ENCODE results near the gene ADNP2. TPM values are rescaled to one million over a fixed set of nuclear protein-coding genes. Genes with fewer than 3 reads are reported as not detected.

Gene ADNP2
- total and polyA plus RNA-seq, 2 of the 4 experiments (the other 2 are of a cell fraction) = 5.6 to 18.3 TPM

DNA sequence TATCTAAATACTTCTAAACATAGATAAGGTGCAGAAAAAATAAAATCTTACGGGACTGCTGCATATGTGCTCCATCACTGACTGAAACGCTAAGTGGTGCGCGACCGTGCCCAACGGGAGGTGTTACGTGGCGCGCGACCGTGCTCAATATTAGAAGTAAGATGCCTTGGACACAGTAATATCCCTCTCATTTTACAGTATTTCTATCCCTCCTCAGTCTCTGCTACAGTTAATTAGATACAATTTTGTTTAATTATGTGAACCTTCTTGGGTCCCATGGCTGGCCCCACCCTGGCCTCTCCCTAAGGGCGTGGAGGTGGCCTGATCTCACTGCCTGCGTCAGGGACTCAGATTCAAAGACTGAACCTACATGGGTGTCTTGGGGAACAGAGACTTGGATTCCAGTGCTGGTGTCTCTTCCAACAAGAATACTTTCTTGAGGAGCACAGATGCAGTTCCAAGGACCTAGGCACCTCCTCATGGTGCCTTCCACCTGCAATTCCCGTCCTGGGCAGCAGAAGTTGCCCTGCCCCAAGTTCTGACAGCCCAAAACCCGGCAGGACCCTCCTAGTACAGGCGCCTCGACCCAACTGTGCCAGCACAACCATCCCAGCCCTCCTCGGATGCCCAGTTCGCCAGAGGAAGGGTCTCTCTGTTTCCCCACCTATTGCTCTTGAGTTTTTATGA lies 79.0 kb downstream of the ADNP2 start:
- CTCF ChIA-PET = no interaction called here
- no peak overlapping the region for H2AFZ ChIP-seq (replicated peaks; ENCODE audit: low read length, poor library complexity)
- H2BK5ac ChIP-seq (ENCODE audit: low read depth, low read length, poor library complexity, severe bottlenecking) = no peak overlapping the region
- H3K27me3 ChIP-seq (ENCODE audit: control insufficient read depth, insufficient read depth, low read length) = no peaks in the 10 kb centered on the region
- no peak overlapping the region for H3K4me3 ChIP-seq (ENCODE audit: insufficient read depth, low read depth, low read length)
- H3K23ac ChIP-seq (ENCODE audit: low read depth, low read length) = no peak overlapping the region
- H2AK9ac ChIP-seq (replicated peaks; ENCODE audit: low read depth, low read length, poor library complexity) = no peak overlapping the region
- WGBS, 2 experiments (ENCODE audit: extremely low coverage in 2 of 2, insufficient read length in 1 of 2) = no CpG with 5 or more reads among the region's 19 CpGs
- H2AK5ac ChIP-seq (ENCODE audit: low read depth, low read length) = no peak overlapping the region
- no peak overlapping the region for H4K8ac ChIP-seq (ENCODE audit: low read depth in 2 of 2, low read length in 2 of 2)
- no peak overlapping the region for H3K27ac ChIP-seq (ENCODE audit: insufficient read depth, low read length)
- no peaks in the 10 kb centered on the region; the same call in 1 of the 2 replicates for H4K20me1 ChIP-seq (ENCODE audit: insufficient read depth, low read length)
- no peak overlapping the region for H4K91ac ChIP-seq (ENCODE audit: insufficient read depth, low read depth, low read length)
- H3K79me1 ChIP-seq (ENCODE audit: low read depth in 1 of 2, low read length in 2 of 2) = peaks cover 0 to 6% of the 10 kb centered on the region in 2 experiments; a peak in 1 of 4 replicates
- no peak overlapping the region for H3K4ac ChIP-seq (ENCODE audit: low read depth, low read length)
- no peaks in the 10 kb centered on the region for H3K9me1 ChIP-seq (ENCODE audit: insufficient read depth, low read length)
- no peak overlapping the region for H3K9ac ChIP-seq (ENCODE audit: low read depth, low read length)
- no peaks in the 10 kb centered on the region for H3K9me3 ChIP-seq (ENCODE audit: control insufficient read depth, insufficient read depth, low read length)
- no peak overlapping the region for H3K18ac ChIP-seq (ENCODE audit: low read depth, low read length)
- intact Hi-C loops (cut with micrococcal nuclease) (no loop called here), in situ Hi-C loops (cut with MboI; ENCODE audit: low sequenced_read_pairs) (no loop called here), dilution Hi-C loops (cut with HindIII; ENCODE audit: low sequenced_read_pairs, unreplicated experiment) (no loop called here)
- TF ChIP-seq RAD21 (IDR thresholded peaks at IDR 0.05; ENCODE audit: low read length) (no peak), CEBPB (IDR thresholded peaks at IDR 0.05; ENCODE audit: low read depth, low read length) (no peak), MAFK (IDR thresholded peaks at IDR 0.05; ENCODE audit: low read depth, low read length) (no peak), POLR2A (IDR thresholded peaks at IDR 0.05; ENCODE audit: low read depth, low read length) (no peak), CHD1 (IDR thresholded peaks at IDR 0.05; ENCODE audit: low read depth, low read length) (no peak), NFE2L2 (IDR thresholded peaks at IDR 0.05; ENCODE audit: low read depth, low read length) (no peak), BHLHE40 (IDR thresholded peaks at IDR 0.05; ENCODE audit: low read depth, low read length) (no peak), FOS (IDR thresholded peaks at IDR 0.05; ENCODE audit: low read depth, low read length) (no peak), MAZ (IDR thresholded peaks at IDR 0.05; ENCODE audit: borderline replicate concordance, low read depth, low read length) (no peak), RCOR1 (IDR thresholded peaks at IDR 0.05; ENCODE audit: insufficient replicate concordance, low read length) (no peak), SMC3 (IDR thresholded peaks at IDR 0.05; ENCODE audit: low read depth, low read length) (no peak), MXI1 (IDR thresholded peaks at IDR 0.05; ENCODE audit: borderline replicate concordance, low read depth, low read length) (no peak), RFX5 (IDR thresholded peaks at IDR 0.05; ENCODE audit: low read depth, low read length) (no peak)
- TF ChIP-seq, protein P1, sequence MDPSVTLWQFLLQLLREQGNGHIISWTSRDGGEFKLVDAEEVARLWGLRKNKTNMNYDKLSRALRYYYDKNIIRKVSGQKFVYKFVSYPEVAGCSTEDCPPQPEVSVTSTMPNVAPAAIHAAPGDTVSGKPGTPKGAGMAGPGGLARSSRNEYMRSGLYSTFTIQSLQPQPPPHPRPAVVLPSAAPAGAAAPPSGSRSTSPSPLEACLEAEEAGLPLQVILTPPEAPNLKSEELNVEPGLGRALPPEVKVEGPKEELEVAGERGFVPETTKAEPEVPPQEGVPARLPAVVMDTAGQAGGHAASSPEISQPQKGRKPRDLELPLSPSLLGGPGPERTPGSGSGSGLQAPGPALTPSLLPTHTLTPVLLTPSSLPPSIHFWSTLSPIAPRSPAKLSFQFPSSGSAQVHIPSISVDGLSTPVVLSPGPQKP (IDR thresholded peaks at IDR 0.05; ENCODE audit: borderline replicate concordance, low read depth, low read length) = no peak
- TF ChIP-seq, protein P2, sequence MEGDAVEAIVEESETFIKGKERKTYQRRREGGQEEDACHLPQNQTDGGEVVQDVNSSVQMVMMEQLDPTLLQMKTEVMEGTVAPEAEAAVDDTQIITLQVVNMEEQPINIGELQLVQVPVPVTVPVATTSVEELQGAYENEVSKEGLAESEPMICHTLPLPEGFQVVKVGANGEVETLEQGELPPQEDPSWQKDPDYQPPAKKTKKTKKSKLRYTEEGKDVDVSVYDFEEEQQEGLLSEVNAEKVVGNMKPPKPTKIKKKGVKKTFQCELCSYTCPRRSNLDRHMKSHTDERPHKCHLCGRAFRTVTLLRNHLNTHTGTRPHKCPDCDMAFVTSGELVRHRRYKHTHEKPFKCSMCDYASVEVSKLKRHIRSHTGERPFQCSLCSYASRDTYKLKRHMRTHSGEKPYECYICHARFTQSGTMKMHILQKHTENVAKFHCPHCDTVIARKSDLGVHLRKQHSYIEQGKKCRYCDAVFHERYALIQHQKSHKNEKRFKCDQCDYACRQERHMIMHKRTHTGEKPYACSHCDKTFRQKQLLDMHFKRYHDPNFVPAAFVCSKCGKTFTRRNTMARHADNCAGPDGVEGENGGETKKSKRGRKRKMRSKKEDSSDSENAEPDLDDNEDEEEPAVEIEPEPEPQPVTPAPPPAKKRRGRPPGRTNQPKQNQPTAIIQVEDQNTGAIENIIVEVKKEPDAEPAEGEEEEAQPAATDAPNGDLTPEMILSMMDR (conservative IDR thresholded peaks at IDR 0.05; ENCODE audit: low read depth, low read length) = no peak
- TF ChIP-seq, protein P3, sequence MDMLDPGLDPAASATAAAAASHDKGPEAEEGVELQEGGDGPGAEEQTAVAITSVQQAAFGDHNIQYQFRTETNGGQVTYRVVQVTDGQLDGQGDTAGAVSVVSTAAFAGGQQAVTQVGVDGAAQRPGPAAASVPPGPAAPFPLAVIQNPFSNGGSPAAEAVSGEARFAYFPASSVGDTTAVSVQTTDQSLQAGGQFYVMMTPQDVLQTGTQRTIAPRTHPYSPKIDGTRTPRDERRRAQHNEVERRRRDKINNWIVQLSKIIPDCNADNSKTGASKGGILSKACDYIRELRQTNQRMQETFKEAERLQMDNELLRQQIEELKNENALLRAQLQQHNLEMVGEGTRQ (IDR thresholded peaks at IDR 0.05; ENCODE audit: low read depth, low read length) = no peak
- DNase-seq (no peak), ATAC-seq (ENCODE audit: low read depth) (no peak)
- no peak overlapping the region for H3K14ac ChIP-seq (replicated peaks; ENCODE audit: low read depth, low read length)
- no peaks in the 10 kb centered on the region for H3K4me1 ChIP-seq (ENCODE audit: control insufficient read depth, insufficient read depth, low read length)
- H2BK120ac ChIP-seq (ENCODE audit: low read depth, low read length) = no peak overlapping the region
- H3K56ac ChIP-seq (ENCODE audit: extremely low read depth, insufficient read depth, low read length) = no peak overlapping the region
- H3K4me2 ChIP-seq (ENCODE audit: low read depth, low read length) = no peak overlapping the region
- POLR2A ChIA-PET (ENCODE audit: unreplicated experiment) = no interaction called here
- no peak overlapping the region for H2BK15ac ChIP-seq (ENCODE audit: low read depth, low read length)
- H4K5ac ChIP-seq (ENCODE audit: low read depth, low read length) = no peak overlapping the region
- H3K36me3 ChIP-seq (ENCODE audit: control insufficient read depth, insufficient read depth, low read length) = no peaks in the 10 kb centered on the region
- no peak overlapping the region for H2BK20ac ChIP-seq (ENCODE audit: low read depth, low read length)
- BruUV-seq (replicated peaks) = no TSS peak

Measured in IMR-90 (cell line).